GM23248 (cell line): Measurements from ENCODE around the gene FLOT2.

ENCODE experiments used
- EZH2 ChIP-seq: fragments of 200-600 bp; sonication (generic); IDR thresholded peaks from 2 replicates; pipeline ENCODE4 v1.6.1; 2018; ENCODE audit warnings: antibody characterized with exemption, mild to moderate bottlenecking; ENCODE audit not compliant: insufficient read depth, poor library complexity, severe bottlenecking
- EZH2phosphoT487 ChIP-seq: fragments of 200-600 bp; sonication (generic); IDR thresholded peaks from 2 replicates; pipeline ENCODE4 v1.6.1; 2018; ENCODE audit warnings: antibody characterized with exemption, moderate library complexity, mild to moderate bottlenecking, low read depth; ENCODE audit not compliant: insufficient read depth

DNA sequence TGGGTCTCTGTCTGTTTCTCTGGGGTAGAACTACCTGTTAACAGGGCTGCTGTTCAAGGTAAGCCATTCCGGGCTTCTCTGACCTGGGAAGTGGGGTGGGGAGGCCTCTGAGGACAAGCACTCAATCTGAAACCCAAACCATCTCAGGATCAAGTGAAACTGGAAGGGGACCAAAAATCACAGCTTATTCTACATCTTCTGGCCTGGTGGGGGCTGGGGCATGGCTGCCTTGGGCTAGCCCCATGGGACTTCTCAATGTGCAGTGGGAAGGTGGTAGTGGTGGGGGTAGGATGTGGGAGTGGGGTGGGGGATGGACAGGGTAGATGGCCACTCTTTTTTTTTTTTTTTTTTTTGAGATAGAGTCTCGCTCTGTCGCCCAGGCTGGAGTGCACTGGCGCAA is 5.5 kb downstream of the FLOT2 start:
- TF ChIP-seq EZH2 (no peak), EZH2phosphoT487 (no peak)
